K562 treated with DMSO at 1 percent for 12 hours (cell line): Measurements from ENCODE around the gene TRIM3. TPM values are rescaled to one million over a fixed set of nuclear protein-coding genes. Genes with fewer than 3 reads are reported as not detected.

Experiments
- total RNA-seq: library from RNA; unstranded; fragments of 300-600 nt; gene quantifications from 2 replicates; pipeline ENCODE4 v1.2.3, GENCODE V29; 2022; ENCODE audit not compliant: insufficient read depth

The TRIM3 gene
- total RNA-seq, result 6.8 and 16.3 TPM in 2 replicates

GRCh38 chr11:6473451-6474412 is at the start of gene TRIM3:
TSS of gene TRIM3 (minus strand) at chr11:6473941. CDS start at chr11:6465695, 8,246 bp downstream.

DNA sequence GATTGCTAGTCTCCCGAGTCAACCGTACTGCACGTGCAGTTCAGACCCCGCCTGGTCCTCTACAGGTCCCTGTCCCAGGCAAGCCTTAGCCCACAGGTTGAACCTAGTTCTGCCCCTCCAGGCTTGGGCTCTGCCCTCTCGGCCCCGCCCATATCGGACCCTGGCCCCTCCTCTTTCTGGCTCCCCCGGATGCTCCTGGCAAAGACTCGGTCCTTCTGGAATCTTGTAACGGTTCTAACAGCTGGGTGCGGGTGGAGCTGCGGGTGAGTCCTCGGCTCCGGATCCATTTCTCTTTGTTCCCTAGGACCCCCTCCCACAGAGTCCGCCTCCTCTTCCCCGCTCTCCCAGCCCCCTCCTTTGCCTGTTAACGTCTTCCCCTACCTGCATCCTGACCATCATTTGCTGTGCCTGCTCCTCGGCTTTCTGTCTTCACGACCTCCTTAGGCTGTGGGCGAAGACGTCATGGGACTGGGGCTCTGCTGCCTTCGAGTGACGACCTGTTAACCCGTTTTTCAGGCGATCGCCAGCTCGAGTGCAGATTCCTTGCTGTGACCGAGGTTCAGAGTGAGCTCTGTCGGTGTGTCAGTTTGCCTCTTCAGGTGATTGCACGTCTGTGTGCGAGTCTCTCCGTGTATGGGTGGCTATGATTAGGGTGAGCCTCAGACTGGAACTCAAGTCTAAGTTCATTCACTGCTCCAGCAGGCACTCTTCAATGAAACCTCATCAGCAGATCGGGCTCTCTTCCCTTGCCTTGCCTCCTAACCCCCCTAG is 23.5 kb upstream of the TRIM3 start, which contains the start of gene DNHD1:
Gene DNHD1 (plus strand): TSS at position 212 of the 771 bp plus-strand sequence. CDS start 936 bp downstream, outside the sequence.

DNA sequence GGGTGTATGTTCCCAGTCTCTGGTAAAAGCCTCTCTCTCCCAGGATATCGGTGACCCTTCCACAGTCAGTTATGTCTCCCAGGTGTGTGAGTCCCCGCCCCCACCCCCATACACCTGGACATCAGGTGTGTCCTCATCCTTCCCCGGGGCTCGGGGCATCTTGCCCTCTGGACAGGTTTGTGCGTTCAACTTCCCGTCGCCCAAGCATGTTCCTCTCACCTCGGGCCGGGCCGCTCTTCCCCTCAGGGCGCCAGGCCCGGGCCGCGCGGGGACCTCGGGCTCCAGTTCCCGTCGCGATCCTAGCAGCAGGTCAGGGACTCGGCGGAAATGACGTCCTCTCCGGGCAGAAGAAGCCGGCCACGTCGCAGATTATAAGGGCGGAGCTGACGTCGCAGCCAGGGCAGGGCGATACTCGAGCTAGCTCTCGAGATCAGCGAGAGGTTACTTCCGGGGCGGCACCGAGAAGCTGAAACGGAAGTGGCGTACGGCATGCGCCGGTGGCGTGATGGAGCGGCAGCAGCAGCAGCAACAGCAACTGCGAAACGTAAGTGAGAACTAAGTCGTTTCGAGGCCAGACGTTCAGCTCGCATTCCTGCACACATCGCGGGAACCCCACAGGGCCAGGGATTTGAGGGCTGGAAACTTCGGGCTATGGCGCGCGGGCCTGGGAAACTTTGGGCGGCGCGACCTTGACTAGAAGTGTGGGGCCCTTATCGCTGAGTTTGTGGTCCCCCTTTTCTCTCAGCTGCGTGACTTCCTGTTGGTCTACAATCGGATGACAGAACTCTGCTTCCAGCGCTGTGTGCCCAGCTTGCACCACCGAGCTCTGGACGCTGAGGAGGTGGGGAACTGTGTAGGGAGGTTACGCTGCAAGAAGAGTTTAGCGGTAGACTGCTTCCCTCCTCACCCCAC is 7.5 kb upstream of the TRIM3 start, which contains the start of the genes ARFIP2 and TIMM10B:
Gene ARFIP2 (minus strand): TSS at position 320 of the 912 bp plus-strand sequence. CDS start 910 bp downstream, outside the sequence.
Gene TIMM10B (plus strand): TSS at position 490 of the 912 bp plus-strand sequence. CDS start 16 bp downstream, at position 506.

DNA sequence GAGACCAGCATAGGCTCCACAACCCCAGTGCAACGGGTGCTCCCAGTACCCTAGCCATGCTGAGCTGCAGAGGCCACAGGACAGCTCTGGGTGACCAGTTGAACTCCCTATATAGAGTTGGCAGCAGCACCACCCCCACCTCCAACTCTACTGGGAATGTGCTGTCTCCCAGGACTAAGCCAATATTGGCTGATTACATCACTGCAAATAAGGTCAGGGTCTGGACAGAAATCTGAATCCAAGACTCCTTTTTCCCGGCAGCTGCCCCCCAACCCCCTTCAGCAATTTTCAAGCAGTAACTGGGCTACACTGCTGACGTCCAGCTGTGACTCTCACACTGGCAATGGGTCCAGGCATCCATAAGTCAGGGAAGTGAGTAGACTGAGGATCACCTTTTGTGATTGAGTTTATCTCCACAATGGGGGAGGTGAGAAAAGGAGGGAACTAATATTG is 32.8 kb downstream of the TRIM3 start, which contains the start of gene HPX:
Gene HPX (minus strand): TSS at position 82 of the 453 bp plus-strand sequence. CDS start 24 bp downstream, at position 58.

DNA sequence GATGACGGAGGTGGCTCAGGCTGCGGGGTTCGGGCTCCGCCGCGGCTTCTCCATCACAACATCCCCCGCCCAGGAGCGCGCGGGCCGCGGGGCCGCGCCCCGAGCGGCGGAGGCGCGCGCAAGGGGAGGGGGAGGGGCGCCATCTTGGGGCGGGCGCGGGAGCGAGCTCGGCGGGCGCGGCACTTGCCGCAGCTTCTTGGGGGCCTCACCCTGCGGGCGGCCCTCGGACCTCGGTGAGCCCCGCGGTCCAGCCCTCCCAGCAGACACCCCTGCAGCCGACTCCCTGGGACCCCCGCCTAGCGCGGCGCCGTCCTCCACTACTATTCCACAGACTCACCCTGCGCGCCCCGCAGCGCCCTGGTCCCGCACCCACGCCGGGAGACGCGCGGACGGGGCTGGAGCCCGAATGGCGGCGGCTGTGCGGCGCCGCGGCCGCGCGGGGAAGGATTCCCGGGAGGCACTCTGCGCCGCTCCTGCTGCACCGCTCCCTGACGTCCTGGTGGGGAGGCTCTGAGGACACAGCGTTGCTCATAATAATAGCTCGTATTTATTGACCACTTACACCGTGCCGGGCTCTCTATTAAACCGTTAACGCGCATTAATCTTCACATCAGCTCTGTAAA is 54.6 kb downstream of the TRIM3 start, which contains the start of gene APBB1:
Gene APBB1 (minus strand): TSS at position 86 of the 623 bp plus-strand sequence. CDS start 7,747 bp downstream, outside the sequence.

Other genes with a start within 250 kb of the TRIM3 start
- gene FHIP1B, start 239.3 kb downstream of the TRIM3 start, total RNA-seq, result 14.9 and 24.3 TPM in 2 replicates
- gene CNGA4, start 234.9 kb downstream of the TRIM3 start, total RNA-seq, result not detected in 2 replicates
- gene CCKBR, start 214.1 kb downstream of the TRIM3 start, total RNA-seq, result not detected in 2 replicates
- gene CAVIN3, start 153.4 kb downstream of the TRIM3 start, total RNA-seq, result not detected in 2 replicates
- gene SMPD1, start 83.5 kb downstream of the TRIM3 start, total RNA-seq, result 39.3 and 61.0 TPM in 2 replicates
- 1.1 and 1.9 TPM in 2 replicates for gene APBB1, start 54.8 kb downstream of the TRIM3 start, total RNA-seq
- gene HPX, start 33.0 kb downstream of the TRIM3 start, total RNA-seq, result not detected in 2 replicates
- 32.1 and 37.6 TPM in 2 replicates for gene ARFIP2, start 7.4 kb upstream of the TRIM3 start, total RNA-seq
- 13.7 and 24.8 TPM in 2 replicates for gene TIMM10B, start 7.6 kb upstream of the TRIM3 start, total RNA-seq
- gene DNHD1, start 23.3 kb upstream of the TRIM3 start, total RNA-seq, result 5.1 and 20.6 TPM in 2 replicates
- 13.3 and 13.5 TPM in 2 replicates for gene RRP8, start 129.7 kb upstream of the TRIM3 start, total RNA-seq
- gene ILK, start 129.8 kb upstream of the TRIM3 start, total RNA-seq, result 92.3 and 120 TPM in 2 replicates
- gene TAF10, start 138.3 kb upstream of the TRIM3 start, total RNA-seq, result 76.1 and 92.9 TPM in 2 replicates
- 44.7 and 168 TPM in 2 replicates for gene TPP1, start 145.5 kb upstream of the TRIM3 start, total RNA-seq
- gene DCHS1, start 181.9 kb upstream of the TRIM3 start, total RNA-seq, result 0.20 and 0.67 TPM in 2 replicates
- 52.5 and 70.2 TPM in 2 replicates for gene MRPL17, start 209.4 kb upstream of the TRIM3 start, total RNA-seq